MCF 10A (cell line): Measurements from ENCODE around the gene NR3C1. TPM values are rescaled to one million over a fixed set of nuclear protein-coding genes. Genes with fewer than 3 reads are reported as not detected.

Experiments used
- BruUV-seq: library from RNA; stranded (reverse); fragments of 400-500 nt; replicated peaks from 2 replicates; lab custom pipeline; 2021; lab: Mats Ljungman, UMichigan
- CTCF ChIA-PET: fragments of 300-600 bp; sonication (Branson Sonifier 250); formaldehyde crosslinking; extraction: SDS; loops from one replicate; lab custom pipeline; 2021; ENCODE audit warnings: antibody characterized with exemption, inconsistent platforms; lab: Yijun Ruan, JAX
- POLR2A ChIA-PET: fragments of 300-600, 350-650 bp; sonication (Branson Sonifier 250); formaldehyde crosslinking; extraction: SDS; loops from one replicate; lab custom pipeline; 2020; ENCODE audit warnings: antibody characterized with exemption, inconsistent platforms; lab: Yijun Ruan, JAX
- DNase-seq: peaks from one replicate; pipeline ENCODE4 v3.0.0-alpha.2; 2018; ENCODE audit not compliant: unreplicated experiment
- H3K27ac Mint-ChIP-seq: one replicate; pipeline ENCODE4 v1.8.0; 2022; ENCODE audit warnings: mild to moderate bottlenecking, low read depth, mixed read lengths; ENCODE audit not compliant: unreplicated experiment
- H3K27me3 Mint-ChIP-seq: one replicate; pipeline ENCODE4 v1.8.0; 2022; ENCODE audit warnings: mixed read lengths; ENCODE audit not compliant: insufficient read depth, unreplicated experiment
- H3K36me3 Mint-ChIP-seq: one replicate; pipeline ENCODE4 v1.8.0; 2022; ENCODE audit warnings: mild to moderate bottlenecking, moderate library complexity, mixed read lengths; ENCODE audit not compliant: insufficient read depth, unreplicated experiment
- H3K4me1 Mint-ChIP-seq: one replicate; pipeline ENCODE4 v1.8.0; 2022; ENCODE audit warnings: mixed read lengths; ENCODE audit not compliant: insufficient read depth, unreplicated experiment
- H3K4me3 Mint-ChIP-seq: one replicate; pipeline ENCODE4 v1.8.0; 2022; ENCODE audit warnings: mild to moderate bottlenecking, moderate library complexity, mixed read lengths; ENCODE audit not compliant: unreplicated experiment
- H3K9me3 Mint-ChIP-seq: one replicate; pipeline ENCODE4 v1.8.0; 2022; ENCODE audit warnings: mixed read lengths; ENCODE audit not compliant: unreplicated experiment
- intact Hi-C: fragments of 100-400 bp; cut with micrococcal nuclease; formaldehyde crosslinking; loops from 2 replicates; pipeline ENCODE4 v1.14.1; 2022
- total RNA-seq: library from RNA; stranded (reverse); gene quantifications from 2 replicates; pipeline ENCODE4 v1.2.3, GENCODE V29; 2022
- TF ChIP-seq, protein P1 (sequence below): fragments of 200-600 bp; IDR thresholded peaks from one replicate; pipeline ENCODE4 v1.8.0; 2022; ENCODE audit warnings: antibody characterized with exemption, mild to moderate bottlenecking; ENCODE audit not compliant: unreplicated experiment

NR3C1 gene
- total RNA-seq, 1 experiment from 2014 or later = 92.9 TPM

DNA sequence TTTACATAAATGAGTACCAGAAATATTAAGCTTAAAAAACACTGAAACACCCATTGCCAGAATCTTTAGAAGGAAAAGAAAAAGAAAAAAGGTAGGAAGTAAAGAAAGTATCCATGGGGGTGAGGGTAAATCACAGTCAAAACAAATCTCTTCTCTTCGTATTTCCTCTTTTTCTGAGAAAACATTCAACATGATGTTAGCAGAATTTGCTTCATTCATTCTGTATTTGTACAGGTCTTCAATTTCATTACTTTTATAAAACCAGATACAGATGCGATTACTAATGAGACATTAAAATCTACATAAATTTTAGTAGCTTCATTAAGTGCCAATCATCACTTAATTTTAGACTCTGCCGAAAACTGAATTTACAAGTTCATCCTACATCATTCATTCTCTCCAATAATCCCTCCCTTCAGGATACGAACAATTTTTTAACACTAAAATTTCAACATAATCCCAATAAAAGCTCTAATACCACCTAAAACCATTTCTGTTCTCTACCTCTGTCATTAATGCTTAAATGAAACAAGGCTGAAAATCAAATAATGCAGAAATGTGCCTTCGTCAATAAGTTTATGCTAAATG lies 7.0 kb downstream of the NR3C1 start:
- intact Hi-C loops = loop anchor here (1.0 to 2.0 kb wide), 2 partner anchors 41 to 134 kb away; no protein-coding TSS in a partner anchor
- Mint-ChIP-seq H3K27me3 (no peaks in the 10 kb centered on the region), H3K36me3 (peaks cover 34% of the 10 kb centered on the region), H3K9me3 (no peaks in the 10 kb centered on the region), H3K27ac (peak overlapping the region; percentile 99), H3K4me1 (peaks cover 53% of the 10 kb centered on the region), H3K4me3 (peak overlapping the region; percentile 98)
- POLR2A ChIA-PET = interaction anchor here (0.6 to 9.6 kb wide), 36 partner anchors 5 to 774 kb away, joined by 3 to 116 read pairs (median 4); partner anchors contain the start of genes KCTD16, NR3C1 and YIPF5
- peak; percentile 38 for DNase-seq
- BruUV-seq = TSS peak; percentile 20
- CTCF ChIA-PET = interaction anchor here (0.6 to 1.9 kb wide), 11 partner anchors 8 to 785 kb away, joined by 3 to 12 read pairs (median 3); no protein-coding TSS in a partner anchor
- TF ChIP-seq, protein P1, sequence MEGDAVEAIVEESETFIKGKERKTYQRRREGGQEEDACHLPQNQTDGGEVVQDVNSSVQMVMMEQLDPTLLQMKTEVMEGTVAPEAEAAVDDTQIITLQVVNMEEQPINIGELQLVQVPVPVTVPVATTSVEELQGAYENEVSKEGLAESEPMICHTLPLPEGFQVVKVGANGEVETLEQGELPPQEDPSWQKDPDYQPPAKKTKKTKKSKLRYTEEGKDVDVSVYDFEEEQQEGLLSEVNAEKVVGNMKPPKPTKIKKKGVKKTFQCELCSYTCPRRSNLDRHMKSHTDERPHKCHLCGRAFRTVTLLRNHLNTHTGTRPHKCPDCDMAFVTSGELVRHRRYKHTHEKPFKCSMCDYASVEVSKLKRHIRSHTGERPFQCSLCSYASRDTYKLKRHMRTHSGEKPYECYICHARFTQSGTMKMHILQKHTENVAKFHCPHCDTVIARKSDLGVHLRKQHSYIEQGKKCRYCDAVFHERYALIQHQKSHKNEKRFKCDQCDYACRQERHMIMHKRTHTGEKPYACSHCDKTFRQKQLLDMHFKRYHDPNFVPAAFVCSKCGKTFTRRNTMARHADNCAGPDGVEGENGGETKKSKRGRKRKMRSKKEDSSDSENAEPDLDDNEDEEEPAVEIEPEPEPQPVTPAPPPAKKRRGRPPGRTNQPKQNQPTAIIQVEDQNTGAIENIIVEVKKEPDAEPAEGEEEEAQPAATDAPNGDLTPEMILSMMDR = no peak

- peaks cover 33% of the 10 kb centered on the region for H3K36me3 Mint-ChIP-seq
- ChIA-PET POLR2A (interaction anchor here (0.6 to 9.6 kb wide), 32 partner anchors 6 to 775 kb away, joined by 3 to 116 read pairs (median 4); partner anchors contain the start of genes KCTD16, NR3C1 and YIPF5), CTCF (interaction anchor here (0.5 to 1.9 kb wide), 11 partner anchors 9 to 786 kb away, joined by 3 to 8 read pairs (median 3); no protein-coding TSS in a partner anchor)
- H3K9me3 Mint-ChIP-seq = no peaks in the 10 kb centered on the region
- TF ChIP-seq, protein P1 = no peak
- no TSS peak for BruUV-seq
- peak overlapping the region; percentile 99 for H3K27ac Mint-ChIP-seq
- peak; percentile 49 for DNase-seq
- no peaks in the 10 kb centered on the region for H3K27me3 Mint-ChIP-seq
- H3K4me3 Mint-ChIP-seq = peak overlapping the region; percentile 98
- intact Hi-C loops = loop anchor here (1.0 to 2.0 kb wide), 2 partner anchors 40 to 133 kb away; no protein-coding TSS in a partner anchor
- H3K4me1 Mint-ChIP-seq = peaks cover 49% of the 10 kb centered on the region
Observed at GRCh38 chr5:143395638-143396352, 7.7 kb downstream of the NR3C1 start.

DNA sequence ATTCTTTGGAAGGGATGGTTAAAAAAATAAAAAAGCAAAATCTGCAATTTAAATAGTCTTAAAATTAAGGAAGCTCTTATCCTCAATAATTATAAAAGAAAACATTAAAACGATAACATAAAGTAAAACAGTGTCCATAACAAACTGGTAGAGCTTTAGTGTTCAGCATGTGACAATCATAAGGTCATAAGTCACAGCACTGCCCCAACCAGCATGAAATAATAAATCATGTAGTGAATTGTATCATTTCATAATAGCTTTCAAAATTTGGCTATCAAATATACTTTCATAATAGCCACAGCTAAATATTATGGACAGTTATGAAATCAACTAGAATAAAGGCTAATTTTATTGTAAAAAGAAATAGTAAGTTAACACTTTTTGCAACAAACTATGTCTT lies 10.0 kb downstream of the NR3C1 start:
- ChIA-PET POLR2A (interaction anchor here (0.6 to 9.6 kb wide), 23 partner anchors 8 to 777 kb away, joined by 3 to 116 read pairs (median 4); partner anchors contain the start of genes KCTD16, NR3C1 and YIPF5), CTCF (interaction anchor here (0.7 to 1.7 kb wide), 6 partner anchors 10 to 391 kb away, joined by 3 to 8 read pairs (median 4); partner anchors contain the start of gene NR3C1)
- TF ChIP-seq, protein P1 = no peak
- Mint-ChIP-seq H3K9me3 (no peaks in the 10 kb centered on the region), H3K4me3 (peak overlapping the region; percentile 98), H3K27me3 (no peaks in the 10 kb centered on the region), H3K36me3 (peaks cover 10% of the 10 kb centered on the region), H3K4me1 (peaks cover 46% of the 10 kb centered on the region), H3K27ac (peak overlapping the region; percentile 63)
- intact Hi-C loops = no loop called here
- no TSS peak for BruUV-seq
- DNase-seq = peak; percentile 41
